Forelimb muscle (tissue), 1 donor: Measurements from ENCODE around the gene HDAC5. TPM values are rescaled to one million over a fixed set of nuclear protein-coding genes. Genes with fewer than 3 reads are reported as not detected.
"Not testable (repeated sequence)": the region's sequence is repeated elsewhere in the genome, so short reads cannot be mapped to it uniquely, and the experiment has no call there.

Source experiments
- DNase-seq: peaks from one replicate; pipeline ENCODE4 v3.0.0-alpha.2; 2013; ENCODE audit warnings: low read depth
- polyA plus RNA-seq: library from polyadenylated mRNA; unstranded; fragments of 120-200 nt; gene quantifications from one replicate; pipeline ENCODE4 v1.2.1, GENCODE V29; 2013; ENCODE audit not compliant: insufficient read length

HDAC5 gene
- 60.7 TPM for polyA plus RNA-seq

GRCh38 chr17:44123356-44124117 lies at the start of gene HDAC5:
Gene HDAC5 (minus strand): TSS chr17:44123641. CDS start chr17:44117515, 6,126 bp downstream.
- peak; percentile 84 for DNase-seq

- DNase-seq: no peak
These were observed 48.6 kb upstream of the HDAC5 start for GRCh38 chr17:44171931-44172455.

DNA sequence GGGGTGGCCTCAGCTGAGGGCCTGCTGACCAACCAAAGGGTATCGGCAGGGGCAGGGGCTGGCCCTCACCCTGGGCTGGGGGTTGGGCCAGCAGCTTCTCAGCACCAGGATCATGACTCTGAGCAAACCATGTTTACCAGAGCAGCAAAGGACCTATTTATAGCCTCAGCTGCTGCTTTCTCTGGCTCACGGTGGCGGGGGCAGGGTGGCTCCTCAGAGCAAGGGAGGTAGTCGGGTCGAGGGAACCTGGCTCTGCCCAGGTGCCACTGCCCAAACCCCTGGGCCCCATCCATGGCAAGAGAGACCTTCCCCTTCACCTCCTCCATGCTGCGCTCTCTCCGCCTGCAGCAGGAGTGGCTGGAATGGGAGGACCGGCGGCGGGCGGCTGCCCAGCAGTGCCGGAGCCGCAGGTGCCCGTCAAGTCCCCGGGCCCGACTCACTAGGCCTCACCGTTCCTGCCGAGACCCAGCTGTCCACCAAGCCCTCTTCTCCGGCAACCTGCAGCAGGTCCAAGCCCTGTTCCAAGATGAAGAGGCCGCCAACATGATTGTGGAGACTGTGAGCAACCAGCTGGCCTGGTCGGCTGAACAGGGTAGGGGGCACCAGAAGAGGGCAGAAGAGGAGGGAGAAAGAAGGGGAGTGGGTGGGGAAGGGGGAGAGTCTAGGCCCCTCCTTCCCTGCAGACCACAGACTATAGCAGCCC lies 47.2 kb upstream of the HDAC5 start, which contains the start of gene ASB16:
ASB16 (plus strand) TSS at position 206 of the 703 bp plus-strand sequence; CDS start at position 292, 86 bp downstream.
- DNase-seq: no peak

DNA sequence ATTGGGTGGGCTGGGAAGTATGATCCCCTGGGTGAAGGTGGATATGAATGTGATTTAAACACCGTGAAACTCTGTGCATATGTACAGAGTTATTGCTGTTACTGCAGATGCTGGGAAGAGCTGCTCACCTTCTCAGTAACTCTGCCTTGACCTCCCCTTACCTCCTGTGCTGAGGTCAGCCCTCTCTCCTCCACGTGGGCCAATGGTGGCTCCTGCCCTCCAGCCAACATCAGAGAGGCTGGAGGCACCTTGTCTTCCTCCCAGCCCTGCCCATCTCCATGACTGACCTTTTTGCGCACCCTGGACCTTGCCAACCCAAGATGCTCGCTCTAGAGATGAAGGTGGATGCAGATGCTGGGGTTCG lies 46.7 kb upstream of the HDAC5 start:
- DNase-seq: no peak

GRCh38 chr17:44167181-44167861 lies 43.9 kb upstream of the HDAC5 start:
- DNase-seq: no peak

GRCh38 chr17:44164476-44164875 lies 41.0 kb upstream of the HDAC5 start:
- DNase-seq: no peak

- no peak for DNase-seq
These were observed 36.2 kb upstream of the HDAC5 start for GRCh38 chr17:44159519-44160210.

DNA sequence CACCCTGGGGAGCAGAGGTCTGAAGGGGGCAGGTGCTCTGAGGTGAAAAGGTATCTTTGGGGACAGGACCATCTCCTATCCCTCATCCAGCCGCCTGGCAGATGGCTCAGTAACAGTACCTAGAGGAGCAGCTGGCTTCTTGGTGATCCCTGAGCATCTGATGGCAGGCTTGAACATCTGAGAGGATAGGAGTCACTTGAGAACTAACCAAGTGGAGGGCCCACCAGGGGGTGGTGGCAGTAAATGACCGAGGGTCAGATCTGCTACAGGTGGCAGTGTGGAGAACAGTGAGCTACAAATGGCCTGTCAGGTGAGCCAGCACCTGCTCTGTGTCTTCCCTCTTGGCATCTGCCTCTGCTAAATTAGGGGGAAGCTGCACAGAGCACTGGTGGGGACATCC lies 32.0 kb upstream of the HDAC5 start:
- no peak for DNase-seq

DNA sequence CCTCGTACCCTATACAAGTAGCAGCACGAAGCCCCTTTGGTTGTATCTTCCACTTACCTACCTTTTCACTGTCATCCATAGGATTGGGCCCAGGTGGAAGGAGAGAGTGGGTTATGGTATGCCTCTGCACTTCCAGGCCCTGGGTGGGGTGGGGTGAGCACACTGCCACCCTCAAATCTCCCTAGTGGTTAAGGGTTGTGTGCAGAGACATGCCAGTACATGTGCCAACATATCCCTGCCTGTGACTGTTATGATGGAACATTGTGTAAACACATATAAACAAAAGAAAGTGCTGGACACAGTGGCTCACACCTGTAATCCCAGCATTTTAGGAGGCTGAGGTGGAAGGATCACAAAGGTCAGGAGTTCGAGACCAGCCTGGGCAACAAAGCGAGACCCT lies 29.4 kb upstream of the HDAC5 start:
- DNase-seq: no peak

- DNase-seq: no peak
These were observed 26.4 kb upstream of the HDAC5 start for GRCh38 chr17:44149750-44150329.

GRCh38 chr17:44149066-44149465 lies 25.6 kb upstream of the HDAC5 start:
- not testable (repeated sequence) for DNase-seq

- no peak for DNase-seq
These were observed 24.4 kb upstream of the HDAC5 start for GRCh38 chr17:44147812-44148211.

- no peak for DNase-seq
These were observed 23.2 kb upstream of the HDAC5 start for GRCh38 chr17:44146375-44147346.

- no peak for DNase-seq
These were observed 21.7 kb upstream of the HDAC5 start for GRCh38 chr17:44144966-44145739.

- not testable (repeated sequence) for DNase-seq
These were observed 20.5 kb upstream of the HDAC5 start for GRCh38 chr17:44143921-44144320.

GRCh38 chr17:44137891-44138709 lies 14.7 kb upstream of the HDAC5 start:
- no peak for DNase-seq

DNA sequence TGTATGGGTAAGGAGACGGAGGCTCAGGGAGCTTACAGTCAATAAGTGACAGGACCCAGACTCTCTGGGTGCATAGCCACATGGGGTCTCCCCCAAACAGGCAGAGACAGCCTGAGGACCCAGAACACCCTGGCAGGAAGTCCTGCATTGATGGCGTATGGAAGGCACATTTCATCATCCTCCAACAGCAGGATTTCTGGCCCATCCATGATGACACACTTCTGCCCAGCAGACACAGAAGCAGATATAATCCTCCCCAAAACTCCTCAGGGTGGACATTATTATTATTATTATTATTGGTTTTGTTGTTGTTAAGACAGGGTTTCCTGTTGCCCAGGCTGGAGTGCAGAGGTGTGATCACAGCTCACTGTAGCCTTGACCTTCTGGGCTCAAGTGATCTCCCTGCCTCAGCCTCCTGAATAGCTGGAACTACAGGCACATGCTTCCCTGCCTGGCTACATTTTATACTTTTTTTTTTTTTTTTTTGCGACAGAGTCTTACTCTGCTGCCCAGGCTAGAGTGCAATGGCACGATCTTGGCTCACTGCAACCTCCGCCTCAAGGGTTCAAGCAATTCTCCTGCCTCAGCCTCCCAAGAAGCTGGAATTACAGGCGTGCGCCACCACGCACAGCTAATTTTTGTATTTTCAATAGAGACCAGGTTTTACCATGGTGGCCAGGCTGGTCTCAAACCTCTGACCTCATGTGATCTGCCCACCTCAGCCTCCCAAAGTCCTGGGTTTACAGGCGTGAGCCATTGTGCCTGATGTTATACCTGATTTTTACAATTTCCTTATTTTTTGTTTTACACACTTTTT lies 11.5 kb upstream of the HDAC5 start:
- no peak for DNase-seq
